PFSK-1 (cell line): ENCODE data around the gene TCP11. TPM values are rescaled to one million over a fixed set of nuclear protein-coding genes. Genes with fewer than 3 reads are reported as not detected.

Experiments
- FOXP2 ChIP-seq: optimal IDR thresholded peaks from 2 replicates; pipeline ENCODE3; 2011; ENCODE audit warnings: borderline replicate concordance, control low read depth, inconsistent platforms; ENCODE audit not compliant: insufficient read depth; ENCODE audit errors: extremely low read length, extremely low read depth
- POLR2AphosphoS5 ChIP-seq: IDR thresholded peaks from 2 replicates; pipeline ENCODE4 v1.6.1; 2012; ENCODE audit warnings: low read depth, mild to moderate bottlenecking, control low read depth, low read length, moderate library complexity
- REST ChIP-seq, 2 experiments: IDR thresholded peaks; 2 replicates each; pipeline versions ENCODE4 v1.6.1 to v1.8.0; 2011 to 2012; ENCODE audit warnings: low read depth in 2 of 2, low read length in 2 of 2, control low read depth in 1 of 2, inconsistent platforms in 1 of 2, mild to moderate bottlenecking in 1 of 2, moderate library complexity in 1 of 2; ENCODE audit not compliant: insufficient read depth in 1 of 2
- SIN3A ChIP-seq: IDR thresholded peaks from 2 replicates; pipeline ENCODE4 v1.6.1; 2012; ENCODE audit warnings: mild to moderate bottlenecking, low read length, moderate library complexity, borderline replicate concordance; ENCODE audit not compliant: insufficient read depth
- TAF1 ChIP-seq: IDR thresholded peaks from 2 replicates; pipeline ENCODE4 v1.6.1; 2012; ENCODE audit warnings: low read length, control low read depth, borderline replicate concordance; ENCODE audit not compliant: insufficient read depth
- polyA plus RNA-seq: library from polyadenylated mRNA; unstranded; fragments of >200 nt; gene quantifications from one replicate; pipeline ENCODE4 v1.2.1, GENCODE V29; 2012; ENCODE audit warnings: low read depth, missing spikeins; ENCODE audit not compliant: insufficient read length

TCP11 gene
- polyA plus RNA-seq = 0.34 TPM

GRCh38 chr6:35141007-35141655 lies at the start of gene TCP11:
Gene TCP11 (minus strand): TSS chr6:35141339. CDS start chr6:35140870, 469 bp downstream.
- TF ChIP-seq REST (IDR thresholded peaks at IDR 0.05; ENCODE audit: insufficient read depth in 1 of 2, low read depth in 2 of 2, low read length in 2 of 2) (no peak), FOXP2 (no peak), POLR2AphosphoS5 (no peak), TAF1 (no peak), SIN3A (no peak)

- TF ChIP-seq FOXP2 (no peak), TAF1 (no peak), POLR2AphosphoS5 (no peak), REST (IDR thresholded peaks at IDR 0.05; ENCODE audit: insufficient read depth in 1 of 2, low read depth in 2 of 2, low read length in 2 of 2) (no peak), SIN3A (no peak)
Measured at GRCh38 chr6:35190306-35190705, 49.2 kb upstream of the TCP11 start.

GRCh38 chr6:35188886-35189285 lies 47.7 kb upstream of the TCP11 start:
- no peak for TF ChIP-seq REST (IDR thresholded peaks at IDR 0.05; ENCODE audit: insufficient read depth in 1 of 2, low read depth in 2 of 2, low read length in 2 of 2)
- TF ChIP-seq FOXP2 = no peak
- TF ChIP-seq SIN3A = no peak
- no peak for TF ChIP-seq TAF1
- no peak for TF ChIP-seq POLR2AphosphoS5

- TF ChIP-seq FOXP2 (no peak), SIN3A (no peak), TAF1 (no peak), REST (IDR thresholded peaks at IDR 0.05; ENCODE audit: insufficient read depth in 1 of 2, low read depth in 2 of 2, low read length in 2 of 2) (no peak), POLR2AphosphoS5 (no peak)
Measured at GRCh38 chr6:35186571-35186970, 45.4 kb upstream of the TCP11 start.
